Loucy (cell line): ENCODE results near the gene SERPINB12.

Source experiments
- H2AFZ ChIP-seq: fragments of 200-600 bp; sonication (generic); 2 replicates; pipeline ENCODE4 v1.6.0; 2016; ENCODE audit warnings: antibody characterized with exemption, mild to moderate bottlenecking, low read length, moderate library complexity
- H3F3A ChIP-seq: fragments of 200-600 bp; 2 replicates; pipeline ENCODE4 v1.6.0; 2016; ENCODE audit warnings: antibody characterized with exemption, low read depth, mild to moderate bottlenecking
- H3K27me3 ChIP-seq: fragments of 200-600 bp; sonication (generic); 2 replicates; pipeline ENCODE4 v1.6.1; 2014; ENCODE audit warnings: low read length, mild to moderate bottlenecking; ENCODE audit not compliant: insufficient read depth, poor library complexity, severe bottlenecking
- H3K36me3 ChIP-seq: fragments of 200-600 bp; sonication (generic); 2 replicates; pipeline ENCODE4 v1.6.1; 2016; ENCODE audit warnings: low read length; ENCODE audit not compliant: insufficient read depth
- H3K4me1 ChIP-seq: fragments of 200-600 bp; sonication (generic); 2 replicates; pipeline ENCODE4 v1.5.1; 2014; ENCODE audit warnings: low read length, mild to moderate bottlenecking; ENCODE audit not compliant: insufficient read depth, poor library complexity, severe bottlenecking
- H3K4me2 ChIP-seq: fragments of 200-600 bp; sonication (generic); 2 replicates; pipeline ENCODE4 v1.6.0; 2014; ENCODE audit warnings: antibody characterized with exemption, low read length, low read depth, mild to moderate bottlenecking; ENCODE audit not compliant: poor library complexity, severe bottlenecking
- H3K4me3 ChIP-seq: fragments of 200-600 bp; sonication (generic); 2 replicates; pipeline ENCODE4 v1.5.1; 2014; ENCODE audit warnings: low read length, mild to moderate bottlenecking, mixed read lengths; ENCODE audit not compliant: poor library complexity, severe bottlenecking
- H3K79me2 ChIP-seq: fragments of 200-600 bp; sonication (generic); 2 replicates; pipeline ENCODE4 v1.6.1; 2014; ENCODE audit warnings: low read length; ENCODE audit not compliant: insufficient read depth
- H3K9ac ChIP-seq: fragments of 200-600 bp; sonication (generic); 2 replicates; pipeline ENCODE4 v1.6.0; 2014; ENCODE audit warnings: mild to moderate bottlenecking, low read depth, low read length, moderate library complexity; ENCODE audit not compliant: poor library complexity, severe bottlenecking
- H3K9me2 ChIP-seq: fragments of 200-600 bp; sonication (generic); replicated peaks from 2 replicates; pipeline ENCODE4 v1.6.1; 2016; ENCODE audit warnings: low read depth, low read length, mixed read lengths
- H3K9me3 ChIP-seq: fragments of 200-600 bp; sonication (generic); 2 replicates; pipeline ENCODE4 v1.6.1; 2014; ENCODE audit warnings: mild to moderate bottlenecking, antibody characterized with exemption, low read length, low read depth; ENCODE audit not compliant: insufficient read depth
- H4K20me1 ChIP-seq: fragments of 200-600 bp; sonication (generic); 2 replicates; pipeline ENCODE4 v1.6.0; 2014; ENCODE audit warnings: antibody characterized with exemption, low read length, mild to moderate bottlenecking; ENCODE audit not compliant: insufficient read depth, poor library complexity, severe bottlenecking
- CTCF ChIP-seq: fragments of 200-600 bp; sonication (generic); conservative IDR thresholded peaks from 2 replicates; pipeline ENCODE4 v1.5.1; 2014; ENCODE audit warnings: mild to moderate bottlenecking, antibody characterized with exemption, low read length
- EZH2phosphoT487 ChIP-seq: fragments of 200-600 bp; IDR thresholded peaks from 2 replicates; pipeline ENCODE4 v1.6.1; 2018; ENCODE audit warnings: antibody characterized with exemption, mild to moderate bottlenecking, moderate library complexity, borderline replicate concordance

SERPINB12 gene

GRCh38 chr18:63575681-63576080 is 33.5 kb downstream of the SERPINB12 start:
- no peak for TF ChIP-seq EZH2phosphoT487
- no peak for TF ChIP-seq CTCF
- Histone ChIP-seq H3K36me3 (no peaks in the 10 kb centered on the region), H3K27me3 (no peaks in the 10 kb centered on the region), H3K9me3 (no peaks in the 10 kb centered on the region), H3K9ac (no peak overlapping the region), H3F3A (no peaks in the 10 kb centered on the region), H2AFZ (no peak overlapping the region), H3K4me2 (no peak overlapping the region), H3K4me1 (no peaks in the 10 kb centered on the region), H3K4me3 (no peak overlapping the region), H4K20me1 (no peaks in the 10 kb centered on the region), H3K9me2 (no peaks in the 10 kb centered on the region), H3K79me2 (no peaks in the 10 kb centered on the region)

GRCh38 chr18:63578357-63578958 is 36.3 kb downstream of the SERPINB12 start:
- peak; percentile 94 for TF ChIP-seq CTCF
- TF ChIP-seq EZH2phosphoT487 = no peak

DNA sequence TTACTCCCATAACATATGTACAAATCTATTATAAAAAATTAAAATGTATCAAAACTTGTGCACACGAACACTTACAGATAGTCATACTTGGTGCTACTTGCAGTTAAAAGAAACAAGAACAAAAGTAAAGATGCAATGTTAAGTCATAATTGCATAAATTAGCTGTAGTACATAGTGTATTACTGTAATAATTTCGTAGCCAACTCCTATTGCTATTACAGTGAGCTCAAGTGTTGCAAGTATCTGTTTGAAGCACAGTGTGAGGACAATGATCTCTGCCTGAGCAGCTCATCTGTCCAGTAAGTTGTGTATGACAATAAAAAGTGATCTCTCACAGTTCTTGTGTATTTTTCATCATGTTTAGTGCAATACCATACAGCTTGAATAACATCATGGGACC is 37.4 kb downstream of the SERPINB12 start:
- H3K79me2 ChIP-seq = no peaks in the 10 kb centered on the region
- no peaks in the 10 kb centered on the region for H4K20me1 ChIP-seq
- H3K9me2 ChIP-seq = no peaks in the 10 kb centered on the region
- no peak overlapping the region for H3K4me3 ChIP-seq
- no peaks in the 10 kb centered on the region for H3K27me3 ChIP-seq
- no peak overlapping the region for H2AFZ ChIP-seq
- TF ChIP-seq CTCF (no peak), EZH2phosphoT487 (no peak)
- H3K4me1 ChIP-seq = no peaks in the 10 kb centered on the region
- no peak overlapping the region for H3K4me2 ChIP-seq
- H3K36me3 ChIP-seq = no peaks in the 10 kb centered on the region
- no peaks in the 10 kb centered on the region for H3K9me3 ChIP-seq
- H3K9ac ChIP-seq = no peak overlapping the region
- H3F3A ChIP-seq = no peaks in the 10 kb centered on the region

More at GRCh38 chr18:63578357-63578958, 36.3 kb downstream of the SERPINB12 start:
- Histone ChIP-seq H4K20me1 (no peaks in the 10 kb centered on the region), H3K27me3 (no peaks in the 10 kb centered on the region), H3K9me3 (no peaks in the 10 kb centered on the region), H3K9me2 (no peaks in the 10 kb centered on the region), H2AFZ (peak overlapping the region; percentile 46; the same call in 1 of the 2 replicates), H3K4me3 (no peak overlapping the region), H3K4me1 (no peaks in the 10 kb centered on the region), H3K36me3 (no peaks in the 10 kb centered on the region), H3K4me2 (no peak overlapping the region), H3K9ac (no peak overlapping the region), H3K79me2 (no peaks in the 10 kb centered on the region), H3F3A (no peaks in the 10 kb centered on the region)
